Bone marrow (tissue), 2 donors: ENCODE measurements around the gene USP25.

Experiments used
- DNase-seq, 2 donors: peaks; one replicate each; lab custom pipeline; 2025; lab: John Stamatoyannopoulos, UW

USP25 gene

GRCh38 chr21:15857740-15858139 is 128.0 kb downstream of the USP25 start:
- peak in 1 of 2 donors; percentile 15 for DNase-seq

GRCh38 chr21:15860541-15860940 is 130.8 kb downstream of the USP25 start:
- no peak for DNase-seq

- DNase-seq = no peak
Measured at GRCh38 chr21:15868940-15869339, 139.2 kb downstream of the USP25 start.

- no peak for DNase-seq
Measured at GRCh38 chr21:15870819-15871218, 141.0 kb downstream of the USP25 start.

GRCh38 chr21:15872236-15872635 is 142.5 kb downstream of the USP25 start:
- DNase-seq = no peak

GRCh38 chr21:15874615-15875014 is 144.8 kb downstream of the USP25 start:
- DNase-seq = no peak

GRCh38 chr21:15875286-15875685 is 145.5 kb downstream of the USP25 start:
- DNase-seq = no peak

GRCh38 chr21:15893902-15894301 is 164.1 kb downstream of the USP25 start:
- DNase-seq = no peak

- no peak for DNase-seq
Measured at GRCh38 chr21:15894596-15894995, 164.8 kb downstream of the USP25 start.

- DNase-seq = no peak
Measured at GRCh38 chr21:15895142-15896106, 165.6 kb downstream of the USP25 start.

GRCh38 chr21:15896501-15896900 is 166.7 kb downstream of the USP25 start:
- no peak for DNase-seq

GRCh38 chr21:15904389-15904788 is 174.6 kb downstream of the USP25 start:
- no peak for DNase-seq

- DNase-seq = no peak
Measured at GRCh38 chr21:15908187-15908586, 178.4 kb downstream of the USP25 start.

GRCh38 chr21:15928196-15928595 is 198.4 kb downstream of the USP25 start:
- DNase-seq = no peak

- no peak for DNase-seq
Measured at GRCh38 chr21:15928686-15929425, 199.1 kb downstream of the USP25 start.

GRCh38 chr21:15929536-15929935 is 199.8 kb downstream of the USP25 start:
- no peak for DNase-seq
